HG02970 (cell line): ENCODE data around the gene FAF1.

Experiments
- ATAC-seq: cut with Tn5 transposase; IDR thresholded peaks from one replicate; pipeline ENCODE4 v1.9.1; 2021; ENCODE audit warnings: mild to moderate bottlenecking, moderate library complexity, moderate number of reproducible peaks; ENCODE audit not compliant: unreplicated experiment, low FRiP score

Gene FAF1

GRCh38 chr1:50978852-50979781, 19.1 kb upstream of the FAF1 start:
- no peak for ATAC-seq

GRCh38 chr1:50978144-50978851, 18.2 kb upstream of the FAF1 start:
- ATAC-seq = no peak

GRCh38 chr1:50977575-50978143, 17.6 kb upstream of the FAF1 start:
- peak; percentile 64 for ATAC-seq

- ATAC-seq = peak; percentile 46
Measured at GRCh38 chr1:50976890-50977574, 17.0 kb upstream of the FAF1 start.

GRCh38 chr1:50976111-50976889, 16.2 kb upstream of the FAF1 start:
- no peak for ATAC-seq

GRCh38 chr1:50975436-50975835, 15.4 kb upstream of the FAF1 start:
- no peak for ATAC-seq

- no peak for ATAC-seq
Measured at GRCh38 chr1:50974618-50974935, 14.5 kb upstream of the FAF1 start.

GRCh38 chr1:50973875-50974617, 14.0 kb upstream of the FAF1 start:
- no peak for ATAC-seq

- ATAC-seq = no peak
Measured at GRCh38 chr1:50973255-50973654, 13.2 kb upstream of the FAF1 start.

- no peak for ATAC-seq
Measured at GRCh38 chr1:50972766-50973165, 12.7 kb upstream of the FAF1 start.

GRCh38 chr1:50971748-50972305, 11.8 kb upstream of the FAF1 start:
- ATAC-seq = no peak

- ATAC-seq = no peak
Measured at GRCh38 chr1:50970931-50971582, 11.0 kb upstream of the FAF1 start.

GRCh38 chr1:50970509-50970887, 10.4 kb upstream of the FAF1 start:
- no peak for ATAC-seq

GRCh38 chr1:50969611-50970508, 9.8 kb upstream of the FAF1 start, which contains the start of gene CDKN2C:
Gene CDKN2C (plus strand): TSS chr1:50970245. CDS start chr1:50970369, 124 bp downstream.
- peak; percentile 25 for ATAC-seq

GRCh38 chr1:50968821-50969610, 8.9 kb upstream of the FAF1 start:
- ATAC-seq = peak; percentile 31

- peak; percentile 57 for ATAC-seq
Measured at GRCh38 chr1:50968158-50968820, 8.2 kb upstream of the FAF1 start.
